ENCODE data around the gene PTAFR. TPM values are rescaled to one million over a fixed set of nuclear protein-coding genes. Genes with fewer than 3 reads are reported as not detected.
A peak's percentile ranks its signal among the peaks of the same experiment; 100 is the strongest.
"Not testable (repeated sequence)": the region's sequence is repeated elsewhere in the genome, so short reads cannot be mapped to it uniquely, and the experiment has no call there.

Gene PTAFR
- polyA plus RNA-seq, 5 donors, result 2.1 to 2.8 (median 2.7) TPM

- DNase-seq, result no peak
These were observed 29.0 kb downstream of the PTAFR start for GRCh38 chr1:28147264-28148094.

- no peak for DNase-seq
These were observed 30.8 kb downstream of the PTAFR start for GRCh38 chr1:28145728-28146127.

GRCh38 chr1:28144203-28145135 lies 32.0 kb downstream of the PTAFR start:
- no peak for DNase-seq

GRCh38 chr1:28143496-28144202 lies 32.8 kb downstream of the PTAFR start:
- no peak for DNase-seq

- no peak for DNase-seq
These were observed 34.8 kb downstream of the PTAFR start for GRCh38 chr1:28141685-28142084.

- not testable (repeated sequence) for DNase-seq
These were observed 36.6 kb downstream of the PTAFR start for GRCh38 chr1:28139866-28140265.

- no peak for DNase-seq
These were observed 37.3 kb downstream of the PTAFR start for GRCh38 chr1:28139025-28139712.

- no peak for DNase-seq
These were observed 39.4 kb downstream of the PTAFR start for GRCh38 chr1:28136922-28137613.

GRCh38 chr1:28136169-28136921 lies 40.1 kb downstream of the PTAFR start:
- no peak for DNase-seq

- DNase-seq, result peak; percentile 7 to 13
These were observed 40.9 kb downstream of the PTAFR start for GRCh38 chr1:28135371-28136168.

GRCh38 chr1:28134651-28135207 lies 41.8 kb downstream of the PTAFR start:
- no peak for DNase-seq

- no peak for DNase-seq
These were observed 44.0 kb downstream of the PTAFR start for GRCh38 chr1:28132171-28133167.

- no peak for DNase-seq
These were observed 45.6 kb downstream of the PTAFR start for GRCh38 chr1:28130901-28131300.

GRCh38 chr1:28129150-28129549 lies 47.3 kb downstream of the PTAFR start:
- no peak for DNase-seq

GRCh38 chr1:28127617-28128257 lies 48.8 kb downstream of the PTAFR start:
- DNase-seq, result no peak

GRCh38 chr1:28126783-28127490 lies 49.6 kb downstream of the PTAFR start:
- DNase-seq, result no peak
